Left ventricle myocardium superior (tissue), 1 donor: ENCODE measurements around the gene GNL1. TPM values are rescaled to one million over a fixed set of nuclear protein-coding genes. Genes with fewer than 3 reads are reported as not detected.
A peak's percentile ranks its signal among the peaks of the same experiment; 100 is the strongest.
"Not testable (repeated sequence)": the region's sequence is repeated elsewhere in the genome, so short reads cannot be mapped to it uniquely, and the experiment has no call there.

Experiments
- ATAC-seq: fragments of 200-7000 bp; cut with Tn5 transposase; one replicate; pipeline ENCODE4 v1.9.1; 2020; ENCODE audit warnings: mild to moderate bottlenecking, moderate library complexity
- DNase-seq: peaks from one replicate; pipeline ENCODE4 v3.0.0-alpha.2; 2020
- intact Hi-C: fragments of 100-400 bp; cut with micrococcal nuclease; formaldehyde crosslinking; loops from one replicate; pipeline ENCODE4 v1.11.0; 2022
- total RNA-seq: library from RNA; stranded (reverse); fragmentation: NEBNext Ultra II Directional; extraction: Animal tissue kit (Norgen Biotek cat#: 25700); gene quantifications from one replicate; pipeline ENCODE4 v1.2.1, GENCODE V29; 2021
- donor health status: DM: no; HTN: yes; CAD: no; lungs with severe emphysema.

Gene GNL1
- total RNA-seq, 1 donor from 2014 or later = 18.4 TPM

GRCh38 chr6:30542404-30542725 lies 13.9 kb downstream of the GNL1 start:
- intact Hi-C loops = loop anchor here (5.0 kb wide), 1 partner anchor 60 kb away; no protein-coding TSS in a partner anchor
- ATAC-seq (peak; percentile 24), DNase-seq (no peak)

GRCh38 chr6:30541515-30542403 lies 14.5 kb downstream of the GNL1 start:
- intact Hi-C loops = loop anchor here (5.0 kb wide), 1 partner anchor 59 kb away; no protein-coding TSS in a partner anchor
- DNase-seq (peak; percentile 77), ATAC-seq (peak; percentile 78)

GRCh38 chr6:30537931-30538330 lies 18.4 kb downstream of the GNL1 start:
- intact Hi-C loops = no loop called here
- DNase-seq (no peak), ATAC-seq (no peak)

GRCh38 chr6:30533460-30534294 lies 22.6 kb downstream of the GNL1 start:
- intact Hi-C loops = loop anchor here (5.0 kb wide), 1 partner anchor 46 kb away; the partner anchor contains the start of gene HLA-E
- no peak for DNase-seq
- no peak for ATAC-seq

DNA sequence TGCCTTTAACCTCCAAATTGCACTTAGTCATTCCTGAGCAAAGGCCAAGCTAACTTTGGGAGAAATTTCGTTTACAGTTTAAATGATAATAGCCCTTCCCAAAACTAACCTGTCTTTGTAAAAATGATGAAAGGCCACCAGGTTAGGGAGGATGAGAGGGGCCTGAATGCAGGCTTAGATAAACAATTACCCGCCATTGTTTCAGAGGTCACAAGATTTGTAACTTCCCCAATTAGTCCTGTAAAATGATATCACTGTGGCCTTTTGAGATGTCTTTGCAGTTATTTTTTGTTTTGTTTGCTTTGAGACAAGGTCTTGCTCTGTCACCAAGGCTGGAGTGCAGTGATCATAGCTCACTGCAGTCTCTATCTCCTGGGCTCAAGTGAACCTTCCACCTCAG lies 26.3 kb downstream of the GNL1 start:
- no peak for DNase-seq
- intact Hi-C loops = loop anchor here (5.0 kb wide), 1 partner anchor 43 kb away; the partner anchor contains the start of gene HLA-E

GRCh38 chr6:30529349-30529875 lies 26.9 kb downstream of the GNL1 start:
- ATAC-seq, DNase-seq, intact Hi-C loops: not testable (repeated sequence)

More for the DNA sequence above, 26.3 kb downstream of the GNL1 start:
- ATAC-seq = no peak

DNA sequence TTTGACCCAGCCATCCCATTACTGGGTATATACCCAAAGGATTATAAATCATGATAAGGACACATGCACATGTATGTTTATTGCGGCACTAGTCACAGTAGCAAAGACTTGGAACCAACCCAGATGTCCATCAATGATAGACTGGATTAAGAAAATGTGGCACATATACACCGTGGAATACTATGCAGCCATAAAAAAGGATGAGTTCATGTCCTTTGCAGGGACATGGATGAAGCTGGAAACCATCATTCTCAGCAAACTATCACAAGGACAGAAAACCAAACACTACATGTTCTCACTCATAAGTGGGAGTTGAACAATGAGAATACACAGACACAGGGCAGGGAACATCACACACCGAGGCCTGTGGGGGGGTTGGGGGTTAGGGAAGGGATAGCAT lies 29.8 kb downstream of the GNL1 start:
- intact Hi-C loops, ATAC-seq, DNase-seq: not testable (repeated sequence)

GRCh38 chr6:30521952-30522351 lies 34.3 kb downstream of the GNL1 start:
- DNase-seq, intact Hi-C loops, ATAC-seq: not testable (repeated sequence)

DNA sequence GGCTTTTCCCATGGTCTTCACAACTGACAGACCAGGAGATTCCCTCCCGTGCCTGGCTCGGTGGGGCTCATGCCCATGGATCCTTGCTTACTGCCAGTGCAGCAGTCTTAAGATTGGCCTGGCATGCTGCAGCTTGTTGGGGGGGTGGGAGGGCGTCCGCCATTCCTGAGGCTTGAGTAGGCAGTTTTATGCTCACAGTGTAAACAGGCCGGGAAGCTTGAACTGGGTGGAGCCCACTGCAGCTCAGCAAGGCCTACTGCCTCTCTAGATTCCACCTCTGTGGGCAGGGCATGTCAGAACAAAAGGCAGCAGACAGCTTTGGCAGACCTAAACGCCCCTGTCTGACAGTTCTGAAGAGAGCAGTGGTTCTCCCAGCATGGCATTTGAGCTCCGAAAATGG lies 35.2 kb downstream of the GNL1 start:
- DNase-seq, ATAC-seq, intact Hi-C loops: not testable (repeated sequence)

GRCh38 chr6:30520522-30520921 lies 35.8 kb downstream of the GNL1 start:
- intact Hi-C loops = no loop called here
- no peak for DNase-seq
- ATAC-seq = no peak

DNA sequence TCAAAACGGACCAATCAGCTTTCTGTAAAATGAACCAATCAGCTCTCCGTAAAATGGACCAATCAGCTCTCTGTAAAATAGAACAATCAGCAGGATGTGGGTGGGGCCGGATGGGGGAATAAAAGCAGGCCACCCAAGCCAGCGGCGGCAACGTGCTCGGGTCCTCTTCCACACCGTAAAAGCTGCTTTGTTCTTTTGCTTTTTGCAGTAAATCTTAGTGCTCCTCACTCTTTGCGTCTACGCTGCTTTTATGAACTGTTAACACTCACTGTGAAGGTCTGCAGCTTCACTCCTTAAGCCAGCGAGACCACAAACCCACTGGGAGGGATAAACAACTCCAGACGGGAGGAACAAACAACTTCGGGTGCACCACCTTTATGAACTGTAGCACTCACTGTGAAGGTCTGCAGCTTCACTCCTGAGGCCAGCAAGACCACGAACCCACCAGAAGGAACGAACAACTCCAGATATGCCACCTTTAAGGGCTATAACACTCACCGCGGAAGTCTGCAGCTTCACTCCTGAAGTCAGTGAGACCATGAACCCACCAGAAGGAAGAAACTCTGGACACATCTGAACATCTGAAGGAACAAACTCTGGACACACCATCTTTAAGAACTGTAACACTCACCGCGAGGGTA lies 37.7 kb downstream of the GNL1 start:
- ATAC-seq, DNase-seq, intact Hi-C loops: not testable (repeated sequence)

GRCh38 chr6:30517767-30518504 lies 38.4 kb downstream of the GNL1 start:
- intact Hi-C loops, DNase-seq: not testable (repeated sequence)

GRCh38 chr6:30516754-30517076 lies 39.6 kb downstream of the GNL1 start:
- intact Hi-C loops, DNase-seq, ATAC-seq: not testable (repeated sequence)

More at GRCh38 chr6:30517767-30518504, 38.4 kb downstream of the GNL1 start:
- ATAC-seq = not testable (repeated sequence)

GRCh38 chr6:30515944-30516753 lies 40.1 kb downstream of the GNL1 start:
- intact Hi-C loops = no loop called here
- peak; percentile 98 for ATAC-seq
- DNase-seq = peak; percentile 88

- DNase-seq (no peak), ATAC-seq (no peak)
- intact Hi-C loops = no loop called here
These were observed 41.2 kb downstream of the GNL1 start for GRCh38 chr6:30515106-30515505.

DNA sequence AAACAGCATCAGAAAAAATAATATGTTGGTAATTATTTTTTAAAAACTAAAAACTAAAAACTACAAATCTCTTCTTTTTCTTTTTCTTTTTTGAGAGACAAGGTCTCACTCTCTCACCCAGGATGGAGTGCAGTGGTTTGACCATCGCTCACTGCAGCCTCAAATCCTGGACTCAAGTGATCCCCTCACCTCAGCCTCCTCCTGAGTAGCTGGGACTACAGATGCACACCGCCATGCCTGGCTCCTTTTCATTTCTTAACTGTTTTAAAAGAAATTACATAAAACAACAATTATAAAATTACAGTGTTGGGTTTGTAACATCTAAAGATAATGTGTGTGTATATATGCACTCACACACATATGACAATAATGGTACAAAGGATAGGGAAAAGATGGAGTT lies 42.8 kb downstream of the GNL1 start:
- intact Hi-C loops = no loop called here
- DNase-seq (no peak), ATAC-seq (no peak)

- intact Hi-C loops = no loop called here
- no peak for DNase-seq
- ATAC-seq = no peak
These were observed 45.1 kb downstream of the GNL1 start for GRCh38 chr6:30511169-30511546.
